Measurements from ENCODE around the gene XYLT1. TPM values are rescaled to one million over a fixed set of nuclear protein-coding genes. Genes with fewer than 3 reads are reported as not detected.

The XYLT1 gene
- total and polyA plus RNA-seq, 2 of the 8 experiments (the other 6 are each of a cell fraction or from before 2014, with no cell fraction given): 6.6 to 25.4 TPM

DNA sequence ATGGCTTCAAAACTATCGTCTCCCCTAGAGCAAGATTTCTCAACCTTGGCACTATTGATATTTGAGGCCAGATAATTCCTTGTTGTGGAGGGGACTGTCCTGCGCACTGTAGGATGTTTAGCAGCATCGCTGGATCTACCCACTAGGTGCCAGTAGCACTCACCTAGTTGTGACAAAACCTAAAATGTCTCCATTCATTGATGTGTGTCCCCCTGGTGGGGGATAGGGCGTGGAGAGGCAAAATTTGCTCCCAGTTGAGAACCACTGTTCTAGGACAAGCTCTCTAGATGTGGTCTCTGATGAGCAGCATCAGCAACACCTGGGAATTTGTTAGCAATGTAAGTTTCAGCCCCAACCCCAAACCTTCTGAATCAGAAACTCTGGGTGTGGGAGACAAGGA, 259.0 kb downstream of the XYLT1 start:
- Histone ChIP-seq H3K4ac (replicated peaks; ENCODE audit: insufficient read length, low read depth, low read length) (no peak overlapping the region), H3K18ac (ENCODE audit: extremely low read depth, low read length) (no peak overlapping the region), H4K8ac (ENCODE audit: extremely low read depth, insufficient read depth, low read length) (no peak overlapping the region), H3K27ac (ENCODE audit: low read depth, low read length) (no peak overlapping the region), H3K4me2 (ENCODE audit: insufficient read depth in 1 of 2, low read depth in 2 of 2, low read length in 2 of 2) (no peak overlapping the region), H2BK20ac (ENCODE audit: low read length) (no peak overlapping the region), H3K27me3 (replicated peaks in 1 of 4; ENCODE audit: control insufficient read depth in 3 of 4, extremely low read depth in 1 of 4, insufficient read depth in 3 of 4, low read length in 3 of 4) (no peaks in the 10 kb centered on the region), H3K9ac (replicated peaks in 1 of 4; ENCODE audit: extremely low read depth in 1 of 4, low read depth in 3 of 4, low read length in 3 of 4) (no peak overlapping the region), H2BK5ac (ENCODE audit: low read depth, low read length) (no peak overlapping the region), H3K36me3 (ENCODE audit: control insufficient read depth in 2 of 4, insufficient read depth in 4 of 4, low read length in 3 of 4) (no peaks in the 10 kb centered on the region), H3K4me1 (replicated peaks in 1 of 4; ENCODE audit: control insufficient read depth in 3 of 4, insufficient read depth in 4 of 4, low read length in 3 of 4) (peaks cover 0 to 10% (median 6%) of the 10 kb centered on the region in 4 experiments; a peak in 4 of 7 replicates), H2AFZ (ENCODE audit: low read length) (no peak overlapping the region), H2AK5ac (ENCODE audit: low read depth, low read length) (no peak overlapping the region), H4K91ac (replicated peaks; ENCODE audit: insufficient read length, low read length) (no peak overlapping the region), H3K56ac (replicated peaks; ENCODE audit: insufficient read length, low read depth, low read length) (no peak overlapping the region), H3K9me3 (ENCODE audit: insufficient read depth in 2 of 2, low read depth in 1 of 2, low read length in 1 of 2) (peaks cover 2 to 4% of the 10 kb centered on the region in 2 experiments; a peak in 1 of 4 replicates), H3K79me2 (ENCODE audit: control insufficient read depth in 1 of 2, insufficient read depth in 2 of 2, low read length in 2 of 2) (no peaks in the 10 kb centered on the region), H4K5ac (ENCODE audit: insufficient read length, low read depth, low read length) (no peak overlapping the region), H3K14ac (ENCODE audit: insufficient read length) (no peak overlapping the region), H2BK15ac (ENCODE audit: low read length) (no peak overlapping the region), H3K23ac (ENCODE audit: insufficient read length) (no peak overlapping the region), H2BK12ac (ENCODE audit: low read depth, low read length) (no peak overlapping the region), H3K79me1 (ENCODE audit: low read depth, low read length) (no peaks in the 10 kb centered on the region), H3K23me2 (ENCODE audit: low read depth, low read length) (no peaks in the 10 kb centered on the region), H2BK120ac (replicated peaks; ENCODE audit: low read depth, low read length) (no peak overlapping the region), H4K20me1 (replicated peaks in 1 of 2; ENCODE audit: control insufficient read depth in 1 of 2, insufficient read depth in 2 of 2, low read length in 2 of 2) (no peaks in the 10 kb centered on the region), H3K4me3 (ENCODE audit: extremely low read depth in 1 of 4, insufficient read depth in 2 of 4, low read depth in 3 of 4, low read length in 4 of 4) (no peak overlapping the region)
- TF ChIP-seq RAD21 (IDR thresholded peaks at IDR 0.05 in 1 of 2, conservative IDR thresholded peaks at IDR 0.05 in 1 of 2; ENCODE audit: low read depth in 2 of 2, low read length in 2 of 2): peak; percentile 82 to 84
- TF ChIP-seq TBP (IDR thresholded peaks at IDR 0.05; ENCODE audit: low read depth, low read length): no peak
- TF ChIP-seq, protein P1, sequence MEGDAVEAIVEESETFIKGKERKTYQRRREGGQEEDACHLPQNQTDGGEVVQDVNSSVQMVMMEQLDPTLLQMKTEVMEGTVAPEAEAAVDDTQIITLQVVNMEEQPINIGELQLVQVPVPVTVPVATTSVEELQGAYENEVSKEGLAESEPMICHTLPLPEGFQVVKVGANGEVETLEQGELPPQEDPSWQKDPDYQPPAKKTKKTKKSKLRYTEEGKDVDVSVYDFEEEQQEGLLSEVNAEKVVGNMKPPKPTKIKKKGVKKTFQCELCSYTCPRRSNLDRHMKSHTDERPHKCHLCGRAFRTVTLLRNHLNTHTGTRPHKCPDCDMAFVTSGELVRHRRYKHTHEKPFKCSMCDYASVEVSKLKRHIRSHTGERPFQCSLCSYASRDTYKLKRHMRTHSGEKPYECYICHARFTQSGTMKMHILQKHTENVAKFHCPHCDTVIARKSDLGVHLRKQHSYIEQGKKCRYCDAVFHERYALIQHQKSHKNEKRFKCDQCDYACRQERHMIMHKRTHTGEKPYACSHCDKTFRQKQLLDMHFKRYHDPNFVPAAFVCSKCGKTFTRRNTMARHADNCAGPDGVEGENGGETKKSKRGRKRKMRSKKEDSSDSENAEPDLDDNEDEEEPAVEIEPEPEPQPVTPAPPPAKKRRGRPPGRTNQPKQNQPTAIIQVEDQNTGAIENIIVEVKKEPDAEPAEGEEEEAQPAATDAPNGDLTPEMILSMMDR (IDR thresholded peaks at IDR 0.05; ENCODE audit: control extremely low read depth in 1 of 3, insufficient read depth in 1 of 3, low read depth in 1 of 3, low read length in 3 of 3): peak; percentile 69 to 99 (median 95)
- peak; percentile 74 for TF ChIP-seq YY1 (IDR thresholded peaks at IDR 0.05; ENCODE audit: low read depth, low read length)
- TF ChIP-seq TEAD4 (IDR thresholded peaks at IDR 0.05; ENCODE audit: low read depth, low read length): peak; percentile 56; the same call in 1 of the 2 replicates
- DNase-seq (ENCODE audit: low read depth in 1 of 2, low spot score in 2 of 2) (peak in 1 of 2 experiments; percentile 67), FAIRE-seq (peak; percentile 94)
- WGBS, 2 experiments (ENCODE audit: extremely low coverage in 1 of 2, insufficient coverage in 1 of 2, insufficient read length in 1 of 2, insufficient replicate concordance in 2 of 2, low coverage in 1 of 2, low lambda C conversion rate in 2 of 2, missing lambda C conversion rate in 1 of 2): 60% methylated on average over 4 of the region's 4 CpGs; no CpG with 5 or more reads in 1 of the 2 experiments
- ChIA-PET CTCF (ENCODE audit: partially characterized antibody) (interaction anchor here (0.6 to 3.1 kb wide), 32 partner anchors 8 to 428 kb away, joined by 3 to 27 read pairs (median 3); no protein-coding TSS in a partner anchor), POLR2A (ENCODE audit: partially characterized antibody) (no interaction called here)

All from H1 (cell line).